ENCODE results near the gene C19orf53. TPM values are rescaled to one million over a fixed set of nuclear protein-coding genes. Genes with fewer than 3 reads are reported as not detected.
"Not testable (repeated sequence)": the region's sequence is repeated elsewhere in the genome, so short reads cannot be mapped to it uniquely, and the experiment has no call there.

Gene C19orf53
- polyA plus RNA-seq, 1 donor (not counting 4 experiments of a cell fraction or from before 2014, with no cell fraction given), result 143 TPM

GRCh38 chr19:13788991-13789390 is 14.7 kb downstream of the C19orf53 start:
- H2AFZ ChIP-seq (ENCODE audit: control insufficient read depth, low read length), result peak overlapping the region; percentile 51
- no peaks in the 10 kb centered on the region for H3K27me3 ChIP-seq (ENCODE audit: control insufficient read depth, extremely low read depth, insufficient read depth, low read length)
- no peak for FAIRE-seq
- H3K9me1 ChIP-seq (ENCODE audit: control insufficient read depth, extremely low read depth, insufficient read depth, low read length), result no peaks in the 10 kb centered on the region
- H3K36me3 ChIP-seq (ENCODE audit: control insufficient read depth in 2 of 2, extremely low read depth in 1 of 2, insufficient read depth in 2 of 2, low read length in 2 of 2), result no peaks in the 10 kb centered on the region
- H3K9me3 ChIP-seq (ENCODE audit: control insufficient read depth, low read depth, low read length), result no peaks in the 10 kb centered on the region
- no peak for DNase-seq (ENCODE audit: low read depth, low spot score)
- TF ChIP-seq EZH2 (IDR thresholded peaks at IDR 0.05; ENCODE audit: low read length) (no peak), CTCF (optimal IDR thresholded peaks at IDR 0.05 in 1 of 3, IDR thresholded peaks at IDR 0.05 in 1 of 3, conservative IDR thresholded peaks at IDR 0.05 in 1 of 3; ENCODE audit: extremely low read depth in 1 of 3, insufficient read depth in 2 of 3, low read length in 3 of 3) (no peak)
- H3K4me2 ChIP-seq (ENCODE audit: control insufficient read depth, extremely low read depth, insufficient read depth, low read depth, low read length), result no peak overlapping the region
- dilution Hi-C loops (cut with MboI; ENCODE audit: extremely low pct_ligation_motif_present, low sequenced_read_pairs), result no loop called here
- H3K4me1 ChIP-seq (ENCODE audit: control insufficient read depth, extremely low read depth, insufficient read depth, low read length), result peaks cover 22% of the 10 kb centered on the region
- H4K20me1 ChIP-seq (ENCODE audit: control insufficient read depth, extremely low read depth, insufficient read depth, low read length), result no peaks in the 10 kb centered on the region
- no peak overlapping the region for H3K27ac ChIP-seq (ENCODE audit: control insufficient read depth, insufficient read depth, low read length)
- no peak overlapping the region for H3K4me3 ChIP-seq (ENCODE audit: control insufficient read depth in 2 of 3, extremely low read depth in 1 of 3, insufficient read depth in 2 of 3, low read depth in 1 of 3, low read length in 3 of 3)
- H3K79me2 ChIP-seq (ENCODE audit: control insufficient read depth, insufficient read depth, low read length), result no peaks in the 10 kb centered on the region
- no peak overlapping the region for H3K9ac ChIP-seq (ENCODE audit: control insufficient read depth, extremely low read depth, insufficient read depth, low read length)

GRCh38 chr19:13790354-13790753 is 16.1 kb downstream of the C19orf53 start:
- TF ChIP-seq EZH2 (IDR thresholded peaks at IDR 0.05; ENCODE audit: low read length) (no peak), CTCF (optimal IDR thresholded peaks at IDR 0.05 in 1 of 3, IDR thresholded peaks at IDR 0.05 in 1 of 3, conservative IDR thresholded peaks at IDR 0.05 in 1 of 3; ENCODE audit: extremely low read depth in 1 of 3, insufficient read depth in 2 of 3, low read length in 3 of 3) (no peak)
- Histone ChIP-seq H3K79me2 (ENCODE audit: control insufficient read depth, insufficient read depth, low read length) (no peaks in the 10 kb centered on the region), H3K9me3 (ENCODE audit: control insufficient read depth, low read depth, low read length) (no peaks in the 10 kb centered on the region), H4K20me1 (ENCODE audit: control insufficient read depth, extremely low read depth, insufficient read depth, low read length) (no peaks in the 10 kb centered on the region), H3K9ac (ENCODE audit: control insufficient read depth, extremely low read depth, insufficient read depth, low read length) (no peak overlapping the region), H3K36me3 (ENCODE audit: control insufficient read depth in 2 of 2, extremely low read depth in 1 of 2, insufficient read depth in 2 of 2, low read length in 2 of 2) (no peaks in the 10 kb centered on the region), H3K4me3 (ENCODE audit: control insufficient read depth in 2 of 3, extremely low read depth in 1 of 3, insufficient read depth in 2 of 3, low read depth in 1 of 3, low read length in 3 of 3) (no peak overlapping the region), H3K27ac (ENCODE audit: control insufficient read depth, insufficient read depth, low read length) (no peak overlapping the region), H3K4me1 (ENCODE audit: control insufficient read depth, extremely low read depth, insufficient read depth, low read length) (peaks cover 23% of the 10 kb centered on the region), H3K27me3 (ENCODE audit: control insufficient read depth, extremely low read depth, insufficient read depth, low read length) (no peaks in the 10 kb centered on the region), H2AFZ (ENCODE audit: control insufficient read depth, low read length) (no peak overlapping the region), H3K4me2 (ENCODE audit: control insufficient read depth, extremely low read depth, insufficient read depth, low read depth, low read length) (no peak overlapping the region), H3K9me1 (ENCODE audit: control insufficient read depth, extremely low read depth, insufficient read depth, low read length) (no peaks in the 10 kb centered on the region)
- dilution Hi-C loops (cut with MboI; ENCODE audit: extremely low pct_ligation_motif_present, low sequenced_read_pairs), result no loop called here
- no peak for DNase-seq (ENCODE audit: low read depth, low spot score)
- FAIRE-seq, result no peak

GRCh38 chr19:13793317-13793716 is 19.1 kb downstream of the C19orf53 start:
- H3K79me2 ChIP-seq (ENCODE audit: control insufficient read depth, insufficient read depth, low read length); H3K4me3 ChIP-seq (ENCODE audit: control insufficient read depth in 2 of 3, extremely low read depth in 1 of 3, insufficient read depth in 2 of 3, low read depth in 1 of 3, low read length in 3 of 3); FAIRE-seq; DNase-seq (ENCODE audit: low read depth, low spot score); H4K20me1 ChIP-seq (ENCODE audit: control insufficient read depth, extremely low read depth, insufficient read depth, low read length); H3K9me3 ChIP-seq (ENCODE audit: control insufficient read depth, low read depth, low read length); H3K9me1 ChIP-seq (ENCODE audit: control insufficient read depth, extremely low read depth, insufficient read depth, low read length); H2AFZ ChIP-seq (ENCODE audit: control insufficient read depth, low read length); H3K27me3 ChIP-seq (ENCODE audit: control insufficient read depth, extremely low read depth, insufficient read depth, low read length); H3K4me2 ChIP-seq (ENCODE audit: control insufficient read depth, extremely low read depth, insufficient read depth, low read depth, low read length); H3K9ac ChIP-seq (ENCODE audit: control insufficient read depth, extremely low read depth, insufficient read depth, low read length); dilution Hi-C loops (cut with MboI; ENCODE audit: extremely low pct_ligation_motif_present, low sequenced_read_pairs); H3K36me3 ChIP-seq (ENCODE audit: control insufficient read depth in 2 of 2, extremely low read depth in 1 of 2, insufficient read depth in 2 of 2, low read length in 2 of 2); H3K27ac ChIP-seq (ENCODE audit: control insufficient read depth, insufficient read depth, low read length): not testable (repeated sequence)
- H3K4me1 ChIP-seq (ENCODE audit: control insufficient read depth, extremely low read depth, insufficient read depth, low read length), result peaks cover 30% of the 10 kb centered on the region
